CD4-positive, alpha-beta T cell treated with Interleukin-15 for 1 hour (primary cell): ENCODE data around the gene NOS2.
"Not testable (repeated sequence)": the region's sequence is repeated elsewhere in the genome, so short reads cannot be mapped to it uniquely, and the experiment has no call there.

Source experiments
- DNase-seq: peaks from one replicate; pipeline ENCODE4 v3.0.0-alpha.2; 2020

Gene NOS2

DNA sequence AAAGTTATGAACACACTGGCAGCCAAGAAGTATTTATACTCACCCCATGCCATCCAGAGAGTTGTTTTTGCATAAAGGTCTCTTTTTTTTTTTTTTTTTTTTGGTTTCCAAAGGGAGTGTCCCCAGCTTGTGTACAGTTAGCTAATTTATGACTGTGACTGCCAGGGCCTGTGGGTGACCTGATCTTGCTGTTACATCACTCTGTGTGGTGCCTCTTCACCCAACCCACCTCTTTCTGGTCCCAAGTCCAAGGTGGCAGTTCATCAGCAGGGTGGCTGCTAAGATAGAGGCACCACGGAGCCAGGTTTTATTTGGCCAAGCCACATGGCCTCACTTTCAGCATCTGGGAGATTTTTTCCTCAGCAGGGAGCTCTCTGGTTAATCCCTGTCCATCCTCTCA is at the start of gene NOS2:
NOS2 (minus strand) TSS at position 8 of the 400 bp plus-strand sequence. CDS start 1,720 bp downstream, outside the sequence.
- DNase-seq, result no peak

DNA sequence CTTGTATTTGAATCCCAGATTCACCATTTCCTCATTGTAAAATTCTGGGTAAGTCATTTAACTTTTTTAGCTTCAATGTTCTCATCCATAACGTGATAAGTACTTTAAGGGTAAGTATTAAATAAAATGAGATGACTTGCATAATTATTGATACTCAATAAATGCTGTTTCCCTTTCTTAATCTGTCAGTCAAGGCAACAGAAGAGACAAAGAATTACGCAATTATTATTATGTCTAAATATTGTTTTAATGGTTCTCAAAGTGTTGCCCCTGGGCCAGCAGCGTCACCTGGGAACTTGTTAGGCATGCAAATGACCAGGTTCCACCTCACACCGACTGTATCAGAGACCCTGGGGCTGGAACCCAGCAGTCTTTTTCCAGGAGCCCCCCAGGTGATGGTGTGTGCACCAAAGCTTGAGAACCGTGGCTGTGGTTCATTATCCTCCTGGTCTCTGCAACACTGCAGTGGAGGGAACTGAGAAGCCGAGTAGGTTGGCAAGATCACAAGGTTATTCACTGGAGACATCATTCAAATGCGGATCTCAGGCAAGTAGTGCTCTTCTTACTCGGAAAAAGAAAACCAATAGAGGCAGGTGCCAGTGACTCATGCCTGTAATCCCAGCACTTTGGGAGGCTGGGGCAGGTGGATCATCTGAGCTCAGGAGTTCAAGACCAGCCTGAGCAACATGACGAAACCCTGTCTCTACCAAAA is 49.3 kb upstream of the NOS2 start:
- no peak for DNase-seq

DNA sequence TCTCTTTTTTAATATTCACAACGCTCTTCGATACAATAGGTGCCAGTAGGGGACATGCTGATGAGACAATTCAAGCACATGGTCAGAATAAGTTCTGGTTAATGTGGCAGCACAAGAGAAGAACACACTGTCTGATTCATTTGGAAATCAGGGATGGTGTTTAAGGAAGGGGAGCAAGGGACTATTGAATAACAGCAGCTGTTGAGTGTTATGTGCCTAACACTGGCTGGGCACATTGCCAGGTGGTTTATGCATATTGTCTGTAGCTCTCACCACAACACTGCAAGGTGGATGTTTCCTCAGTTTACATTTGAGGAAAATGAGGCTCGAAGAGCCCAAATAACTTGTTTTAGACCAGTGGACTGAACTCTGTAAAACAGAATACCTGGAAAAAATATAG is 48.6 kb upstream of the NOS2 start:
- DNase-seq, result no peak

DNA sequence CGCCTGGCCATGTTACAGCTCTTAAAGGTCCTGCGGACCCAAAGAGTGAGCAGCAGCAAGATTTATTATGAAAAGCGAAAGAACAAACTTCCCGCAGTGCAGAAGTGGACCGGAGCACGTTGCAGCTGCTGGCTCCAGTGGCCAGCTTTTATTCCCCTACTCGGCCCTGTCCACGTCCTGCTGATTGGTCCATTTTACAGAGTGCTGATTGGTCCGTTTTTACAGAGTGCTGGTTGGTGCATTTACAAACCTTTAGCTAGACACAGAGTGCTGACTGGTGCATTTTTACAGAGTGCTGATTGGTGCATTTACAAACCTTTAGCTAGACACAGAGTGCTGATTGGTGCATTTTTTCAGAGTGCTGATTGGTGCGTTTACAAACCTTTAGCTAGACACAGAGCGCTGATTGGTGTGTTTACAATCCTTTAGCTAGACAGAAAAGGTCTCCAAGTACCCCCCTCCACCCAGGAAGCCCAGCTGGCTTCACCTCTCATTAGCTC is 46.5 kb upstream of the NOS2 start:
- DNase-seq, result not testable (repeated sequence)

DNA sequence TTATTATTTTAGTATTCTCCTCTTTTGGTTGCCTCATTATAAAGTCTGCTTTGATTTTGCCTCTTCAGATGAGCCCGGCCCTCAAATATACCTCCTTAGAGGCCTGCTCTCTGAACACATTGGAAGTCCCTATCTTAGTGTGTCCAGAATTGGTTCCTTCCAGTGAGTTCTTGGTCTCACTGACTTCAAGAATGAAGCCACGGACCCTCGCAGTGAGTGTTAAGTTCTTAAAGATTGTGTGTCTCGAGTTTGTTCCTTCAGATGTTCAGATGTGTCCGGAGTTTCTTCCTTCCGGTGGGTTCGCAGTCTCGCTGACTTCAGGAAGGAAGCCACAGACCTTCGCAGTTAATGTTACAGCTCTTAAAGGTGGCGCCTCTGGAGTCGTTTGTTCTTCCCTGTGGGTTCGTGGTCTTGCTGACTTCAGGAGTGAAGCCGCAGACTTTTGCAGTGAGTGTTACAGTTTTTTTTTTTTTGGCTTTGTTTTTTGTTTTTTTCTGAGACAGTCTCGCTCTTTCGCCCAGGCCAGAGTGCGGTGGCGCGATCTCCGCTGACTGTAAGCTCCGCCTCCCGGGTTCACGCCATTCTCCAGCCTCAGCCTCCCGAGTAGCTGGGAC is 45.8 kb upstream of the NOS2 start:
- peak; percentile 35 for DNase-seq

DNA sequence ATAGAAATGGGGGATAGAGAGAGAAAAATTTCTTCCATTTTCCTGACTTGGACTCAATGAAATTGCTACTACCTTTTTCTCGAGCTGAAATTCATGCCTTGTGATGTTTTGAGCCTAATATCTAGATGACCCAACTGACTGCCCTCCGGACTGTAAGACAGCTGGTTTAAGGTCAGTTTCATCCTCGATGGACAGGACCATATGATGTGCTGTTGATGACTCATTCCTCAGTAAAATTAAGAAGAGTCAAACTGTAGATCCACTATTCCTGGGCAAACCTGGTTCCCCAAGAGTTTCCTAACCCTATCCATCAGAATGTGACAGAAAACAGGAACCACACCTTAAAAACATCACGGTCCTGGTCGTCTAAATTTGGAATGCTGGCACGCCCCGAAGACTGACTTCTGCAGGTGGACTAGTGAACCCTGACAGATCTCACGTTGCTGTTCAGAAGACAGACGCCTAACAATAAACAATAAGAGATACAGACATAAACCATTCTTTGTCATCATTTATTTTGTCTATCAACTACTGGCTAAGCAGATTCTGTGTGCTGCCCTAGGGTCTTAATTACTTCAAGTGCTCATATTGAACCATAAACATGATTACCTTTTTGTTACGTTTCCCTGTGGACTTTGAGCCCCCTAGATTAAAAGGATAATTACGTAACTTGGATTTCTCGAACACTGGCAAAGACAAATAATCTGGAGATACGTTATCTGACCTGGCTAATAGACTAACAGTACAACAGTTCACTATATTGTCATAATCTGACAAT is 45.1 kb upstream of the NOS2 start:
- DNase-seq, result no peak

DNA sequence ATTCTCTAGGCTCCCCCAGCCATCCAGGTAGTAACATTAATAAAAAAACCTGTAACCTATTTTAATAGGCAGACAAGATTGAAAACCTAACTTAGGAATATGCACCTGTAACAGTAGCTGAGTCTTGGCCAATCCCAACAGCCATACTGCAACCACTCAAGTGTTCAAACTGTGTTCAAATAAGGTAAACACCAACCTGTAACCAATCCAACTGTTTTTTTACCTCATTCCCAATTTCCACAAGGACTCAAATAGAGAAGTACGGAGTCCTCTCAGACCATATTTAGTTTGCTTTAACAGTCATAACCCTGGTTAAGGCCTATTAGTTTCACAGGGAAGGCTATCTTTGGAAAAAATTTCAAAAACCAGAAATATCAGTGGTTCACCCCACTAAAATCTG is 40.4 kb upstream of the NOS2 start:
- no peak for DNase-seq

DNA sequence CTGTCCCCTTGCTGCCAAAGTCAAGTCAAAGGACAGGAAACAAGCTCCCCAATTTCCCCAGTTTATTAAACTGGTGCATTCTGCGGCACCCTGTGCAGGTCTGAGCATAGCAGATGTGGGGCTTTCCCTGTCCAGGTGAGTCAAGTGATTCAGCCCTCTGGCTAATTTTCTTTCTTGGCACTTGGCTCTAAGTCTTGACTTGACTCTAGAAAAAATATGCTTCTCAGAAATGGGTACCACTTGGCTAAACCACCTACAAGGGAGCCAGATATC is 40.0 kb upstream of the NOS2 start:
- not testable (repeated sequence) for DNase-seq

DNA sequence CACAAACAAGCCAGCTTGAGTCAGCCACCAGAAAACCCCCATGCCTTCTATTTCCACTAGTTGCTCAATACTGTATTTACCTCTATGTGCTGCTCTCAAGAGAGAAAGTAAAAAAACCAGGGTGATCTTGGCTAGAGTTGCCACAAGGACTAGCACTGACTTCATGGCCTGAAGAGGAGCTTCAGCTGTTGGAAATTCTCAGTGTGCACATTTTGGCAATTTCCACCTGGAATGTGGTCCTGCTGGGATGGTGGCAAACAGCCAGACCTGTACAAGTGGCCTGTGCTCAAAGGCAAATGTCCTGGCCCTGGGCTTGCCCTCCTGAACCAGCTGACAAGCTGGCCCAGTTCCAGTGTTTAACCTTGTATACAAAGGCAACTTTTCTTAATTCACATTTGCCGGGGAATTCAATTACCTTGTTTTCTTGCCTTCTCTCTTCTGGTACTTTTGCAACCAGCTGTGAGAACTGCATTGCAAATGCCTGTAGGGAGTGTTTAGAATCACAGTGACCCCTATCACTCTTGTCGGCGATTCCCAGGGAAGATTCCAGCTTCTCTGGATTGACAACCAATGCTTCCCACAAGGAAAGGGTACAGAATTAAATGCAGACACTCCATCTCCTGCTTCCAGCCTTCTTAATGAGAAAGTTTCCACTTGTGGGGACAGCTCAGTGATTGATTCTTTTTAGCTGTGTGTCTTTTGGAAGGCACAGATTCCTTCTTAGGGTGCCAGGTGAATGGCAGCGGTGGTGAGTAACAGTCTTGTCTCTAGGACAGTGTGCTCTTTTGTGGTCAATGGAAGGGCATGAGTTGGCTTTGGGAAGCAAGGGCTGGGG is 39.5 kb upstream of the NOS2 start:
- not testable (repeated sequence) for DNase-seq

DNA sequence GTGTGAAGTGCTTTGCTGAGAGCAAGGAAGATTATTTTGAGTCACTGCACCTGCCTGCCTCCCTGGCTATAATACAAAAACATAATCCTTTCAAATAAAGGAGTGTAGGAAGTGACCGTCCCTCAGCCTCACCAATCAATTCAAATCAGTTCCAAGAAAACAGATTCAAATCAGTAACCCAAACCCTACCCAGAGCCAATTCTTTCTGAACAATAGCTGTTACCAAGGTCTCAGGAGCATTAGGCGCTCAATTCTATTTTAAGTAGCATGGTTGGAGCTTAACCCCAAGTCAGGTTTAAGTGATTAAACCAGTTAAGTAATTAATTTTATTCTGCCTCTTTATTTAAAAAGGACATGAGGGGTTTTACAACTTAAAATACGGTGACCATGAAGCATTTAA is 38.3 kb upstream of the NOS2 start:
- not testable (repeated sequence) for DNase-seq

DNA sequence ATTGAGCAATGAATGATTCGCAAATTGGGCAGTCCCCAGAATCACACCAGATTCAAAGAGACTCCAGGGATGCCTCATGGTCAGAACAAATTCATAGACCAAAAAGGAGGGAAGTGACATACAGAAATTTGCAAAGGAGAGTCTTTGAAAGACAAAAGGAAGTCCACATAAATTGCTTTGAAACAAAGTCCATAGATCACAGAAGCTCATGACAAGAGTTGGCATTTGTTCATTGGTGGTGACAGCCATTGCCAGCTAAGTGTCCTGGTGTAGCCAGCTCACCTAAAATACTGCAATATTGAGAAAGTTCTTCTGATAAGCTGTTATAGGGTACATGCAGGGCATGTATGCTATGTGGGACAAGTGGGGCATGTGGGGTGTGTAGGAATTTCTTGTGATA is 37.4 kb upstream of the NOS2 start:
- not testable (repeated sequence) for DNase-seq

DNA sequence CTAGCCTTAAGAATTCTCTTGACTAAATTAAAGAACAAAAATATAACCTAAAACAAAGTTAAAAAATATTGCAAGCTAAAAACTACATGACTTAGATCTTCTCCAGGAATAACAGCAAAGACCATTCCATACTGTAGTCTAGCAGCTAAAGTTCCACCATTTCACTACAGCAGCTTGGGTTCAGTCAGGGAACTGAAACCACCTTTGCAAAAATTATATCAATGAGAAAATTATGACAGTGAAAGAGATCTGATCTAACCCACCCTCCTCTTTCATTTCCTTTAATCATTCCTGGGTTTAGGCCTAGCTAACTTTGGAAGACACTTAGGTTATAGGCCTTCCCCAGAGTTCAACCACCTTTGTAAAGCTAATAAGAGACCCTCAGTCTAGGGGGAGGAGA is 36.3 kb upstream of the NOS2 start:
- no peak for DNase-seq

DNA sequence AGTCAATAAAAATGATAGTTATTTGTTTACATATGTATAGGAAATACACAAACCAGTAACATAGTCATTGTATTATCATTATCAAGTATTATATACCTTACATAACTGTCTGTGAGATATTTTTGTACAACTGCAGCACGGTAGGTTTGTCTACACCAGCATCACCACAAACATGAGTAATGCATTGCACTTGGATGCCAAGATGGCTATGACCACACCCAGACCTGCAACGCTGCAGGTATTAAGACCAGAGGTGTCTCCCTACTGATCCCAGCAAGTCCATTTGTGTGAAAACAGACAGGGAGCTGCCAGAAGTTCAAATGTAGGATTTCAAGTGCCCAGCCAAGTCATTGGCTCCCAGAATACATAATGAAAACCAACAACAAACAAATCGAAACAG is 34.2 kb upstream of the NOS2 start:
- DNase-seq, result no peak

DNA sequence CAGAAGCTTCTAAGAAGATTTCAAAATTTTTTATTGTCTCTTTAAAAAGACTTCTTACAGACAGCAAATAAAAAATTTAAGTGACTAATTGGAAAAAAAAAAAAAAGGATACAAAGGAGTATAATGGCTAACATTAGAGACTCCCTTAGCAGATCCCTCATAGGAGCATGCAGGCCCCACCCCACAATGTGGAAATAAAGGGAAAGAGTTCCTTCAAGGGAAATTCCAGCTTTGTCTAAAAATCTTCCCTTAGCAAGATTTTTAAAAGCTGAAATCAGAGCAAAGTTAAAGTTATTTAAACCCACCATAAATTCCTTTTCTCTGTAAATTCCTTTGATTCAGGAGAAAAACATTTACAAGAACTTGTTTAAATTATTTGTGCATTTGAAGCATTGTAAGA is 32.5 kb upstream of the NOS2 start:
- DNase-seq, result no peak

DNA sequence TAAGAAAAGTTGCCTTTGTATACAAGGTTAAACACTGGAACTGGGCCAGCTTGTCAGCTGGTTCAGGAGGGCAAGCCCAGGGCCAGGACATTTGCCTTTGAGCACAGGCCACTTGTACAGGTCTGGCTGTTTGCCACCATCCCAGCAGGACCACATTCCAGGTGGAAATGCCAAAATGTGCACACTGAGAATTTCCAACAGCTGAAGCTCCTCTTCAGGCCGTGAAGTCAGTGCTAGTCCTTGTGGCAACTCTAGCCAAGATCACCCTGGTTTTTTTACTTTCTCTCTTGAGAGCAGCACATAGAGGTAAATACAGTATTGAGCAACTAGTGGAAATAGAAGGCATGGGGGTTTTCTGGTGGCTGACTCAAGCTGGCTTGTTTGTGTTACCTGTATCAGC is 29.6 kb upstream of the NOS2 start:
- DNase-seq, result not testable (repeated sequence)

DNA sequence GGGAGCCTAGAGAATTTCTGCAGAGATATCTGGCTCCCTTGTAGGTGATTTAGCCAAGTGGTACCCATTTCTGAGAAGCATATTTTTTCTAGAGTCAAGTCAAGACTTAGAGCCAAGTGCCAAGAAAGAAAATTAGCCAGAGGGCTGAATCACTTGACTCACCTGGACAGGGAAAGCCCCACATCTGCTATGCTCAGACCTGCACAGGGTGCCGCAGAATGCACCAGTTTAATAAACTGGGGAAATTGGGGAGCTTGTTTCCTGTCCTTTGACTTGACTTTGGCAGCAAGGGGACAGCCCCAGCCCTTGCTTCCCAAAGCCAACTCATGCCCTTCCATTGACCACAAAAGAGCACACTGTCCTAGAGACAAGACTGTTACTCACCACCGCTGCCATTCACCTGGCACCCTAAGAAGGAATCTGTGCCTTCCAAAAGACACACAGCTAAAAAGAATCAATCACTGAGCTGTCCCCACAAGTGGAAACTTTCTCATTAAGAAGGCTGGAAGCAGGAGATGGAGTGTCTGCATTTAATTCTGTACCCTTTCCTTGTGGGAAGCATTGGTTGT is 28.9 kb upstream of the NOS2 start:
- not testable (repeated sequence) for DNase-seq

DNA sequence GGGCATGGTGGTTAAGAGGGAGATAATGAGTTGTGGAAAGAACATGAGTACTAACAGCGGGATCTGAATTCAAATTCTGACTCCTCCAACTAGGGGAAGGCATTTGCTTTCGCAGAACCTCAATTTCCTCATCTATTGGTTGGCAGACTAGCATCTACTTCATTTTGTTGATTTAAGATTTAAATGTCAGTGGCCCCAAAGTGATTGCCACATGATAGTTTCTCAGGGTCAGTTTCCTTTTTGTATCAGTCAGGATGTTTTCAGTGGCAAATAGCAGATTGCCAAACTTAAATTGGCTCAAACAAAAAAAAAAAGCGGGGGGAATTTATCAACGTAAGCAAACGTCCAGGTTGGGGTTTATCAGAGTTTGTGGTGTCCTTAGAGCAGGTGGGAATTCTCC is 25.1 kb upstream of the NOS2 start:
- no peak for DNase-seq

DNA sequence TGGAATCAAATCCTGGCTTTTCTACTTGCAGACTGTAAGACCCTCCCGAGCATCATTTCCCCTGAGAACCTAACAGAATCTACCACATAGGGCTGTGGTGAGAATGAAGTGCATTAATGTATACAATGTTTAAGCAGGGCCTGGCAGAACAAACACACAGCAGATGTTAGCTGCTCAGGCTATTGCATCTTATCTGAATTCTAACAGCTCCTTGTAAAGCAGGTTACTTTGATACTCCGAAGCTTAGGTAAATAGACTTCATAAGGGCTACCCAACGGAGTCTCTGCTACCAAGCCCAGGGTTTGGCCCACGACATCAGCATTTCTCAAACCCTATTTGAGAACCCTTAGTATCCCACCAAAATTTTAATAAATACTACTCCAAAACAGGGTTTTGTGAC is 24.4 kb upstream of the NOS2 start:
- DNase-seq, result no peak

DNA sequence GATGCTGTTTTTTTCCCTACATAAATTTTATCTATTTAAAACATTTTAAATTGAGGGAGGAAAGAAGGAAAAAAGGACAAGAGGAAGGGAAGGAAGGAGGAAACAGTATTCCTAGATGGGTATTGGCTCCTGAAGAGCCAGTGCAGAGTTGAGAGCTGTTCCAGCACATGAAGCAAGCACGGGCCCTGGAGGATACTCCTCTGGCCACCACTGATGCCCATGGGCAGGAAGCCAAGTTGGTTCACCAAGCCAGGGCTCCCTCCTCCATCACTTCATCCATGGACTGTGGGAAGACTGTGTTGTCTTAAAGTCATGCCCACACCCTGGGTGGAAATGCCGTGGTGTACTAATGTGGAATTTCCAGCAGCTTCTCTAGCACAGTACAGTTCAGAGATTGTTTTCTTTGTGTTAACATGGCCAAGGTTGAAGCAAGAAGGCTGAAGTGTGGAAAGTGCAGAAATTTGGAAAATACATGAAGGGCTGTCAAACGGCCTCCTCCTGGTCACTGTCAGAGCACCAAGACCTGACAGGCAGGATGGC is 23.9 kb upstream of the NOS2 start:
- no peak for DNase-seq

DNA sequence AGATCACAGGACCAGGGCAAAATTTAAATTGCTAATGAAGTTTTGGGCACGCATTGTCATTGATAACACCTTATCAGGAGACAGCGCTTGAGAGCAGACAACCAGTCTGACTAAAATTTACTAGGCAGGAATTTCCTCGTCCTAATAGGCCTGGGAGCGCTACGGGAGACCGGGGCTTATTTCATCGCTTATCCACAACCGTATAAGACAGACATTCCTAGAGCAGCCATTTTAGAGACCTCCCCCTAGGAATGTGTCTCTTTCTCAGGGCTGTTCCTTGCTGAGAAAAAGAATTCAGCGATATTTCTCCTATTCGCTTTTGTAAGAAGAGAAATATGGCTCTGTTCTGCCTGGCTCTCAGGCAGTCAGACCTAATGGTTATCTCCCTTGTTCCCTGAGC is 21.8 kb upstream of the NOS2 start:
- not testable (repeated sequence) for DNase-seq

DNA sequence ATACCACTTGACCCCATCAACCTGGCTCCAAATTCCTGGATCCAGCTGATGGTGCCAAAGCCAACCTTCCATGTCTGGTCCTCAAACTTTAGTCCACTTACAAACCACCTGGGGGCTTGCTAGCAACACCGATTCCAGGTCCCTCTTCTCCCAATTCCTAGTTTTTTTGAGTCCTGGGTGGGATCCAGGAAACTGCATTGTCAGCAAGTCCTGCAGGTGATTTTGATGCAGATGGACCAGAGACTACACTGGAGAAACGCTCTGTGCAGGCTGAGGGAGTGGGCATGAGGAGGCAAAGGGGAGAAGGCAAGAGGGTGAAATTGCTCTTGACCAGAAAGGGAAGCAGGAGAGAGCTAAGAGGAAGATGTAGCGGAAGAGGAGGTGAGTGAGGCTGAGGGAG is 21.0 kb upstream of the NOS2 start:
- no peak for DNase-seq

DNA sequence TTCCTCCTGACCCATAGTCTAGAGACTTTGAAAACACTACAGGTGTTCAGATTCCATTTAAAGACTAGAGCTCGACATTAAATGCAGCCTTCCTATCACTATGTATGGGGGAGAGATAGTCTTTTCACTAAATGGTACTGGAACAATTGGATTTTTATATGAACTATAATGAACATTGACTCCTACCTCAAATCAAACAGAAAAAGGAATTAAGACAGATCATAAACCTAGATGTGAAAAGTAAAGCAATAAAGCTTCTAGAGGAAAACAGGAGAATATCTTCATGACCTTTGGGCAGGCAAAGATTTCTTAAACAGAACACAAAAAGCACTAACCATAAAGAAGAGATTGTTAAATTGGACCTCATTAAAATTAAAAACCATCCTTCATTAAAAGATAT is 18.8 kb upstream of the NOS2 start:
- DNase-seq, result no peak
